ENCODE data around the gene ARHGAP28. TPM values are rescaled to one million over a fixed set of nuclear protein-coding genes. Genes with fewer than 3 reads are reported as not detected.
"Not testable (repeated sequence)": the region's sequence is repeated elsewhere in the genome, so short reads cannot be mapped to it uniquely, and the experiment has no call there.

ARHGAP28 gene
- total RNA-seq, 1 experiment from 2014 or later, result 118 TPM

- H3K4me1 Mint-ChIP-seq (ENCODE audit: low read depth, unreplicated experiment), result no peaks in the 10 kb centered on the region
- H3K4me3 Mint-ChIP-seq (ENCODE audit: unreplicated experiment), result no peak overlapping the region
- Histone ChIP-seq H3K4me1 (no peaks in the 10 kb centered on the region), H3K4me3 (ENCODE audit: low read depth, low read length) (no peak overlapping the region), H3K9me3 (no peaks in the 10 kb centered on the region), H3K27me3 (replicated peaks; ENCODE audit: control insufficient read depth, insufficient read depth, low read length) (no peaks in the 10 kb centered on the region), H3K36me3 (ENCODE audit: control insufficient read depth, insufficient read depth, low read length) (no peaks in the 10 kb centered on the region)
- POLR2A ChIA-PET, result no interaction called here
- no peak for TF ChIP-seq CTCF (IDR thresholded peaks at IDR 0.05; ENCODE audit: insufficient read depth in 1 of 2, low read depth in 1 of 2, low read length in 1 of 2, severe bottlenecking in 1 of 2, unreplicated experiment in 1 of 2)
- no peak for DNase-seq
- no TSS peak for BruUV-seq (replicated peaks)
- H3K27ac Mint-ChIP-seq (ENCODE audit: unreplicated experiment), result no peak overlapping the region
- no peaks in the 10 kb centered on the region for H3K27me3 Mint-ChIP-seq (ENCODE audit: insufficient read depth, unreplicated experiment)
- CTCF ChIA-PET, result no interaction called here
- peaks cover 3% of the 10 kb centered on the region for H3K9me3 Mint-ChIP-seq (ENCODE audit: unreplicated experiment)
- intact Hi-C loops (cut with micrococcal nuclease; ENCODE audit: unreplicated experiment), result no loop called here
- peaks cover 45% of the 10 kb centered on the region for H3K36me3 Mint-ChIP-seq (ENCODE audit: insufficient read depth, unreplicated experiment)
Observed at GRCh38 chr18:6796511-6796910, 67.0 kb downstream of the ARHGAP28 start.

- H3K9me3 ChIP-seq, result peaks cover 5% of the 10 kb centered on the region; the same call in 1 of the 2 replicates
- Mint-ChIP-seq H3K27ac (ENCODE audit: unreplicated experiment) (no peak overlapping the region), H3K36me3 (ENCODE audit: insufficient read depth, unreplicated experiment) (peaks cover 38% of the 10 kb centered on the region), H3K4me3 (ENCODE audit: unreplicated experiment) (no peak overlapping the region), H3K4me1 (ENCODE audit: low read depth, unreplicated experiment) (no peaks in the 10 kb centered on the region), H3K9me3 (ENCODE audit: unreplicated experiment) (peaks cover 9% of the 10 kb centered on the region), H3K27me3 (ENCODE audit: insufficient read depth, unreplicated experiment) (no peaks in the 10 kb centered on the region)
- H3K27me3 ChIP-seq (replicated peaks; ENCODE audit: control insufficient read depth, insufficient read depth, low read length), result no peaks in the 10 kb centered on the region
- TF ChIP-seq CTCF (IDR thresholded peaks at IDR 0.05; ENCODE audit: insufficient read depth in 1 of 2, low read depth in 1 of 2, low read length in 1 of 2, severe bottlenecking in 1 of 2, unreplicated experiment in 1 of 2), result no peak
- no peak for DNase-seq
- intact Hi-C loops (cut with micrococcal nuclease; ENCODE audit: unreplicated experiment), result no loop called here
- no TSS peak for BruUV-seq (replicated peaks)
- CTCF ChIA-PET, result no interaction called here
- POLR2A ChIA-PET, result no interaction called here
- H3K36me3 ChIP-seq (ENCODE audit: control insufficient read depth, insufficient read depth, low read length), result no peaks in the 10 kb centered on the region
- no peak overlapping the region for H3K4me3 ChIP-seq (ENCODE audit: low read depth, low read length)
- H3K4me1 ChIP-seq, result no peaks in the 10 kb centered on the region
Observed at GRCh38 chr18:6797171-6797570, 67.7 kb downstream of the ARHGAP28 start.

GRCh38 chr18:6798896-6799295, 69.4 kb downstream of the ARHGAP28 start:
- intact Hi-C loops (cut with micrococcal nuclease; ENCODE audit: unreplicated experiment), result no loop called here
- Histone ChIP-seq H3K27me3 (replicated peaks; ENCODE audit: control insufficient read depth, insufficient read depth, low read length) (no peaks in the 10 kb centered on the region), H3K9me3 (peaks cover 8% of the 10 kb centered on the region; the same call in 1 of the 2 replicates), H3K4me1 (no peaks in the 10 kb centered on the region), H3K4me3 (ENCODE audit: low read depth, low read length) (no peak overlapping the region), H3K36me3 (ENCODE audit: control insufficient read depth, insufficient read depth, low read length) (no peaks in the 10 kb centered on the region)
- BruUV-seq (replicated peaks), result no TSS peak
- no peak for DNase-seq
- Mint-ChIP-seq H3K9me3 (ENCODE audit: unreplicated experiment) (peaks cover 18% of the 10 kb centered on the region), H3K27ac (ENCODE audit: unreplicated experiment) (no peak overlapping the region), H3K4me3 (ENCODE audit: unreplicated experiment) (no peak overlapping the region), H3K36me3 (ENCODE audit: insufficient read depth, unreplicated experiment) (peaks cover 32% of the 10 kb centered on the region), H3K4me1 (ENCODE audit: low read depth, unreplicated experiment) (no peaks in the 10 kb centered on the region), H3K27me3 (ENCODE audit: insufficient read depth, unreplicated experiment) (no peaks in the 10 kb centered on the region)
- no peak for TF ChIP-seq CTCF (IDR thresholded peaks at IDR 0.05; ENCODE audit: insufficient read depth in 1 of 2, low read depth in 1 of 2, low read length in 1 of 2, severe bottlenecking in 1 of 2, unreplicated experiment in 1 of 2)
- ChIA-PET CTCF (no interaction called here), POLR2A (no interaction called here)

- POLR2A ChIA-PET; H3K27ac Mint-ChIP-seq (ENCODE audit: unreplicated experiment); CTCF ChIA-PET: not testable (repeated sequence)
Observed at GRCh38 chr18:6800309-6800708, 70.8 kb downstream of the ARHGAP28 start.

More at GRCh38 chr18:6800309-6800708, 70.8 kb downstream of the ARHGAP28 start:
- H3K4me1 Mint-ChIP-seq (ENCODE audit: low read depth, unreplicated experiment); intact Hi-C loops (cut with micrococcal nuclease; ENCODE audit: unreplicated experiment); H3K4me1 ChIP-seq; H3K9me3 ChIP-seq; DNase-seq; H3K27me3 Mint-ChIP-seq (ENCODE audit: insufficient read depth, unreplicated experiment); H3K36me3 ChIP-seq (ENCODE audit: control insufficient read depth, insufficient read depth, low read length); BruUV-seq (replicated peaks); H3K4me3 ChIP-seq (ENCODE audit: low read depth, low read length); H3K27me3 ChIP-seq (replicated peaks; ENCODE audit: control insufficient read depth, insufficient read depth, low read length); H3K4me3 Mint-ChIP-seq (ENCODE audit: unreplicated experiment): not testable (repeated sequence)
- Mint-ChIP-seq H3K36me3 (ENCODE audit: insufficient read depth, unreplicated experiment) (peaks cover 38% of the 10 kb centered on the region), H3K9me3 (ENCODE audit: unreplicated experiment) (peaks cover 18% of the 10 kb centered on the region)

Data from Caco-2 (cell line).